OCI-M2 (cell line): Measurements from ENCODE around the gene TLK2.

Source experiments
- DNase-seq: peaks from one replicate; lab custom pipeline; 2025; ENCODE audit not compliant: unreplicated experiment; lab: John Stamatoyannopoulos, UW

The TLK2 gene

GRCh38 chr17:62653002-62653825 lies 174.6 kb downstream of the TLK2 start:
- no peak for DNase-seq

- no peak for DNase-seq
These were observed 175.5 kb downstream of the TLK2 start for GRCh38 chr17:62653826-62654761.

DNA sequence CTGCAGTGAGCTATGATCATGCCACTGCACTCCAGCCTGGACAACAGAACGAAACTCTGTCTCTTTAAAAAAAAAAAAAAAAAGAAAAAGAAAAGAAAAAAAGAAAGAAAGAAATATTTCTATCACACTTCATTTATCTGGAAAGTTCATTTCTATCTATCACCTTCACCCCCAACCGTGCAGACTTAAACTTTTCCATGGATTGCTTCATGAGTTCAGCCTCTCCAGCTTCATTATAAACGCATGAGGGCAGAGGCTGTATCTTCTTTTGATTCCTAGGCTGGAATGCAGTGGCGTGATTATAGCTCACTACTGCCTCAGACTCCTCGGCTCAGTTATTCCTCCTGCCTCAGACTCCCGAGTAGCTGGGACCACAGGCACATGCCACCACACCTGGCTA lies 177.0 kb downstream of the TLK2 start:
- no peak for DNase-seq

- DNase-seq = no peak
These were observed 177.8 kb downstream of the TLK2 start for GRCh38 chr17:62656446-62656845.

GRCh38 chr17:62657145-62657665 lies 178.6 kb downstream of the TLK2 start:
- no peak for DNase-seq

DNA sequence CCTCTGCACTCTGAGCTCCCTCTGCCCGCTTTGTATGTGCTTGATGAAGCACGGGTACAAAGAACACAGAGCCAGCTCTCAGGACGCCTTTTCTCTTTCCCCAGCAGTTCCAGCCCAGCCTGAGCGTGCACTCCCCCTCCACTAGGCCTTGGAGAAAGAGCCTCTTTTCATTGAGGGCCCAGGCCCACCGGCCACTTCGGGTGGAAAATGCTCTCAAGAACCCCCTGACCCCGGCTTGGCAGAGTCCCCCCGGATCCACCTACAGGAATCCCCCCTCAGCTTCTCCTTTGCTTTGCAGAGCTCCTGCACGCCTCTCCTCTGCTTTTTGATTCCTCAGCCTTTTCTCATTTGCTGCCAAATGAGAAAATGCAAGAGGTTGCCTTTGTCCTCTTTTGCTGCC lies 179.1 kb downstream of the TLK2 start:
- DNase-seq = no peak

- no peak for DNase-seq
These were observed 179.7 kb downstream of the TLK2 start for GRCh38 chr17:62658136-62658920.

- DNase-seq = no peak
These were observed 182.0 kb downstream of the TLK2 start for GRCh38 chr17:62660629-62661118.

DNA sequence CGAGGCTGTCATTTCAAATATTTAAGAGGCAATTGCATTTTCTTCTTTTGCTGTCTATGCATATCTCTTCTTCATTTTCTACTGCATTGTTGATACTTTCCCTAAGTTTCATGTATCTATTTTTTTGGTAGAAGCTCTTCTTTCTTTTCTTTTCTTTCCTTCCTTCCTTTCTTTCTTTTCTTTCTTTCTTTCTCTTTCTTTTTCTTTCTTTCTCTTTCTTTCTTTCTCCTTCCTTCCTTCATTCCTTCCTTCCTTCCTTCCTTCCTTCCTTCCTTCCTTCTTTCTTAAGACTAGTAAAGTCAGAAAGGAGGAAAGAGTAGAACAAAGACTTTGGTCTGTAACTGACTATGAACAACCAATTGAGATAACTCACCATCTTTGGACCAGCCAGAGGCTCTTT lies 182.7 kb downstream of the TLK2 start:
- no peak for DNase-seq

DNA sequence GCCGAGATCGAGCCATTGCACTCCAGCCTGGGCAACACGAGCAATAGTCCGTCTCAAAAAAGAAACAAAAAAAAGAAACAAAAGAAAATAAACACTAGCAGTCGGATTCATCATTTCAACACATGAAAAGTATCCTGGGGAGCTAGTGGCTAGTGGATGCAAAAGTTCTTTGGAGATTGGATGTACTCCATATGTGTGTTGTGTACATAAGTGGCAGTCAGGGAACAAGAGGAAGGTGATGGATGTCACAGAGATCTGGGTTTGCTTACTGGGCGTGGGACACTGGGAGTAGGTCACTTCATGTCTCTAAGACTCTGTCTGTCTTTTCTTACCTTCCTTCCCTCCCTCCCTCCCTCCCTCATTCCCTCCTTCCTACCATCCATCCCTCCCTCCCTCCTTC lies 184.2 kb downstream of the TLK2 start:
- DNase-seq = no peak
